GM12878 (cell line): ENCODE data around the gene CHMP4B. TPM values are rescaled to one million over a fixed set of nuclear protein-coding genes. Genes with fewer than 3 reads are reported as not detected.

ENCODE experiments used
- ATAC-seq: fragments of 200-7000 bp; cut with Tn5 transposase; 3 replicates; pipeline ENCODE4 v1.9.1; 2020; ENCODE audit warnings: mild to moderate bottlenecking, moderate library complexity
- BruUV-seq: library from RNA; stranded (reverse); fragments of 400-500 nt; replicated peaks from 2 replicates; lab custom pipeline; 2021; lab: Mats Ljungman, UMichigan
- CTCF ChIA-PET: fragments of 300-600 bp; sonication (Branson Sonifier 250); formaldehyde crosslinking; extraction: SDS; loops from one replicate; lab custom pipeline; 2021; ENCODE audit warnings: inconsistent platforms; lab: Yijun Ruan, JAX
- POLR2A ChIA-PET: fragments of 350-600 bp; formaldehyde crosslinking; extraction: SDS; loops from one replicate; lab custom pipeline; 2021; ENCODE audit warnings: inconsistent platforms; lab: Charles Lee
- RAD21 ChIA-PET: fragments of 300-600 bp; sonication (Branson Sonifier 250); formaldehyde crosslinking; loops from one replicate; lab custom pipeline; 2023; ENCODE audit warnings: antibody characterized with exemption; ENCODE audit not compliant: unreplicated experiment; lab: Charles Lee
- SMC1A ChIA-PET: fragments of 300-600 bp; sonication (Branson Sonifier 250); formaldehyde crosslinking; loops from one replicate; lab custom pipeline; 2023; ENCODE audit not compliant: unreplicated experiment, uncharacterized antibody; lab: Charles Lee
- DNase-seq: peaks from one replicate; pipeline ENCODE4 v3.0.0-alpha.2; 2011; ENCODE audit warnings: low read depth, low spot score
- FAIRE-seq: peaks from 3 replicates; lab custom pipeline; 2011; peaks lifted over from hg19 to GRCh38; lab: Jason Lieb, UNC
- H2AFZ ChIP-seq: 2 replicates; pipeline ENCODE4 v1.6.0; 2011; ENCODE audit warnings: low read depth, low read length, control low read depth; ENCODE audit not compliant: control insufficient read depth
- H3K27ac ChIP-seq: 2 replicates; pipeline ENCODE4 v1.5.1; 2011; ENCODE audit warnings: control low read depth; ENCODE audit not compliant: control insufficient read depth, insufficient read depth
- H3K27me3 ChIP-seq, 2 experiments: replicated peaks in 1 of 2; 2 replicates each; pipeline versions ENCODE4 v1.6.0 to v1.6.1; 2011; ENCODE audit warnings: low read length in 1 of 2; ENCODE audit not compliant: control insufficient read depth in 2 of 2, insufficient read depth in 2 of 2
- H3K36me3 ChIP-seq, 2 experiments: 2 replicates each; pipeline ENCODE4 v1.5.1; 2011; ENCODE audit warnings: low read length in 1 of 2; ENCODE audit not compliant: control insufficient read depth in 2 of 2, insufficient read depth in 2 of 2
- H3K4me1 ChIP-seq: 2 replicates; pipeline ENCODE4 v1.6.1; 2011; ENCODE audit warnings: mild to moderate bottlenecking, low read length, moderate library complexity, mixed read lengths; ENCODE audit not compliant: control insufficient read depth, insufficient read depth
- H3K4me2 ChIP-seq: 2 replicates; pipeline ENCODE4 v1.6.0; 2011; ENCODE audit warnings: control low read depth; ENCODE audit not compliant: control insufficient read depth, insufficient read depth
- H3K4me3 ChIP-seq: fragments of 200-600 bp; sonication (generic); 2 replicates; pipeline ENCODE4 v1.5.1; 2016
- H3K79me2 ChIP-seq: 2 replicates; pipeline ENCODE4 v1.6.0; 2011; ENCODE audit warnings: low read length; ENCODE audit not compliant: control insufficient read depth, insufficient read depth
- H3K9ac ChIP-seq: 2 replicates; pipeline ENCODE4 v1.8.0; 2011; ENCODE audit warnings: low read length, control low read depth, mixed read lengths; ENCODE audit not compliant: control insufficient read depth, insufficient read depth
- H3K9me3 ChIP-seq: replicated peaks from 3 replicates; pipeline ENCODE4 v1.5.1; 2011; ENCODE audit warnings: mild to moderate bottlenecking, low read length; ENCODE audit not compliant: control insufficient read depth, insufficient read depth
- H4K20me1 ChIP-seq: 2 replicates; pipeline ENCODE4 v1.6.0; 2011; ENCODE audit not compliant: control insufficient read depth, insufficient read depth
- CREM ChIP-seq: IDR thresholded peaks from 2 replicates; pipeline ENCODE4 v1.6.1; 2014; ENCODE audit warnings: antibody characterized with exemption, low read depth
- DPF2 ChIP-seq: fragments of 450-650 bp; IDR thresholded peaks from 2 replicates; pipeline ENCODE4 v1.6.1; 2017; ENCODE audit warnings: mild to moderate bottlenecking
- KLF5 ChIP-seq: fragments of 450-650 bp; IDR thresholded peaks from 2 replicates; pipeline ENCODE4 v1.6.1; 2014; ENCODE audit warnings: mild to moderate bottlenecking; ENCODE audit not compliant: partially characterized antibody
- NFIC ChIP-seq: IDR thresholded peaks from 2 replicates; pipeline ENCODE4 v1.6.1; 2012; ENCODE audit warnings: low read depth, mild to moderate bottlenecking, inconsistent platforms, low read length, moderate library complexity
- SIX5 ChIP-seq: IDR thresholded peaks from 2 replicates; pipeline ENCODE4 v1.6.1; 2011; ENCODE audit warnings: mild to moderate bottlenecking, low read depth, low read length, moderate library complexity; ENCODE audit not compliant: severe bottlenecking
- WGBS: methylation state at CpG from one replicate; pipeline ENCODE4 v1.1.6; 2016; ENCODE audit warnings: low lambda C conversion rate; ENCODE audit not compliant: insufficient replicate concordance, insufficient coverage; ENCODE audit errors: missing lambda C conversion rate; 5-methylcytosine and 5-hydroxymethylcytosine counted together
- in situ Hi-C: fragments of 300-500 bp; cut with MboI; formaldehyde crosslinking; loops from 9 replicates; pipeline ENCODE4 v1.14.3; 2018; ENCODE audit warnings: mixed read lengths
- intact Hi-C: fragments of 100-400 bp; cut with micrococcal nuclease; formaldehyde crosslinking; loops from one replicate; pipeline ENCODE4 v1.14.2; 2022; ENCODE audit not compliant: unreplicated experiment
- polyA plus RNA-seq, 11 experiments: library from polyadenylated mRNA; depleted of rRNA in 4 of 11; unstranded in 6 of 11; stranded (reverse) in 5 of 11; fragments of >200 nt; fragmentation: Nextera tagmentation in 4 of 11; fragmentation: Illumina TruSeq in 1 of 11; extraction: Ambion mirVana in 4 of 11; extraction: Trizol in 1 of 11; gene quantifications; 1 replicate in 1 of 11; 2 replicates in 10 of 11; pipeline versions ENCODE4 v1.2.1 to v1.2.3, GENCODE V29; 2011 to 2016; ENCODE audit warnings: inconsistent platforms in 2 of 11, missing spikeins in 2 of 11, low read depth in 1 of 11
- total RNA-seq, 4 experiments: library from RNA; depleted of rRNA in 3 of 4; stranded (reverse); fragments of >200 nt in 3 of 4; fragmentation: Illumina TruSeq in 1 of 4; extraction: Trizol in 1 of 4; gene quantifications; 2 replicates each; pipeline versions ENCODE4 v1.2.1 to v1.2.3, GENCODE V29; 2013 to 2021
- TF ChIP-seq, protein P1 (sequence below): fragments of 450-650 bp; IDR thresholded peaks from 2 replicates; pipeline ENCODE4 v1.6.1; 2017; ENCODE audit warnings: low read depth, mild to moderate bottlenecking, moderate library complexity
- TF ChIP-seq, protein P2 (sequence below): fragments of 450-650 bp; IDR thresholded peaks from 2 replicates; pipeline ENCODE4 v1.6.1; 2016; ENCODE audit warnings: mild to moderate bottlenecking
- TF ChIP-seq, protein P3 (sequence below): IDR thresholded peaks from 2 replicates; pipeline ENCODE4 v1.6.1; 2011; ENCODE audit warnings: low read depth, low read length, improper control_type of control experiment, borderline replicate concordance

CHMP4B gene
- total and polyA plus RNA-seq, 10 of the 15 experiments (the other 5 are each of a cell fraction or from before 2014, with no cell fraction given): 4.2 to 118 (median 49.6) TPM

DNA sequence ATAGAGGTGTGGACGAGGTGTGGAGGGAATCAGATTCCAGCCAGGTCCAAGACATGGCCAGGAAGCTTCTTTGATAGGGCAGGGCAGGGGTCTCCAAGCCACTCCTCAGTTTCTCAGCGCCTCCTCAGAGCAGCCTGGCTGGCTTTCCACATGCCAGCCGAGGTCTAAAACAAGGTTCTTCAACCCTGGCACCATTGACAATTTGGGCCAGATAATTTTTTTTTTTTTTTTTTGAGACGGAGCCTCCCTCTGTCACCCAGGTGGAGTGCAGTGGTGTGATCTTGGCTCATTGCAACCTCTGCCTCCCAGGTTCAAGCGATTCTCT, 21.3 kb upstream of the CHMP4B start:
- no peak for DNase-seq
- H3K4me3 ChIP-seq: no peak overlapping the region
- CTCF ChIA-PET: interaction anchor here (0.6 to 1.0 kb wide), 3 partner anchors 22 to 69 kb away, joined by 3 to 4 read pairs (median 3); no protein-coding TSS in a partner anchor
- no peaks in the 10 kb centered on the region for H3K9me3 ChIP-seq
- intact Hi-C loops (loop anchor here (5.0 kb wide), 1 partner anchor 337 kb away; no protein-coding TSS in a partner anchor), in situ Hi-C loops (no loop called here)
- no peak overlapping the region for H3K27ac ChIP-seq
- 78% methylated on average over 5 of the region's 5 CpGs for WGBS
- BruUV-seq: no TSS peak
- H3K27me3 ChIP-seq: no peaks in the 10 kb centered on the region
- H4K20me1 ChIP-seq: no peaks in the 10 kb centered on the region
- H3K4me2 ChIP-seq: no peak overlapping the region
- POLR2A ChIA-PET: no interaction called here
- H3K4me1 ChIP-seq: peaks cover 10% of the 10 kb centered on the region
- TF ChIP-seq, protein P1, sequence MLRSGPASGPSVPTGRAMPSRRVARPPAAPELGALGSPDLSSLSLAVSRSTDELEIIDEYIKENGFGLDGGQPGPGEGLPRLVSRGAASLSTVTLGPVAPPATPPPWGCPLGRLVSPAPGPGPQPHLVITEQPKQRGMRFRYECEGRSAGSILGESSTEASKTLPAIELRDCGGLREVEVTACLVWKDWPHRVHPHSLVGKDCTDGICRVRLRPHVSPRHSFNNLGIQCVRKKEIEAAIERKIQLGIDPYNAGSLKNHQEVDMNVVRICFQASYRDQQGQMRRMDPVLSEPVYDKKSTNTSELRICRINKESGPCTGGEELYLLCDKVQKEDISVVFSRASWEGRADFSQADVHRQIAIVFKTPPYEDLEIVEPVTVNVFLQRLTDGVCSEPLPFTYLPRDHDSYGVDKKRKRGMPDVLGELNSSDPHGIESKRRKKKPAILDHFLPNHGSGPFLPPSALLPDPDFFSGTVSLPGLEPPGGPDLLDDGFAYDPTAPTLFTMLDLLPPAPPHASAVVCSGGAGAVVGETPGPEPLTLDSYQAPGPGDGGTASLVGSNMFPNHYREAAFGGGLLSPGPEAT: no peak
- TF ChIP-seq, protein P2, sequence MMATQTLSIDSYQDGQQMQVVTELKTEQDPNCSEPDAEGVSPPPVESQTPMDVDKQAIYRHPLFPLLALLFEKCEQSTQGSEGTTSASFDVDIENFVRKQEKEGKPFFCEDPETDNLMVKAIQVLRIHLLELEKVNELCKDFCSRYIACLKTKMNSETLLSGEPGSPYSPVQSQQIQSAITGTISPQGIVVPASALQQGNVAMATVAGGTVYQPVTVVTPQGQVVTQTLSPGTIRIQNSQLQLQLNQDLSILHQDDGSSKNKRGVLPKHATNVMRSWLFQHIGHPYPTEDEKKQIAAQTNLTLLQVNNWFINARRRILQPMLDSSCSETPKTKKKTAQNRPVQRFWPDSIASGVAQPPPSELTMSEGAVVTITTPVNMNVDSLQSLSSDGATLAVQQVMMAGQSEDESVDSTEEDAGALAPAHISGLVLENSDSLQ: no peak
- TF ChIP-seq CREM: no peak
- no peak for TF ChIP-seq NFIC
- TF ChIP-seq DPF2: no peak
- no peak for TF ChIP-seq SIX5
- no peak for TF ChIP-seq KLF5
- TF ChIP-seq, protein P3, sequence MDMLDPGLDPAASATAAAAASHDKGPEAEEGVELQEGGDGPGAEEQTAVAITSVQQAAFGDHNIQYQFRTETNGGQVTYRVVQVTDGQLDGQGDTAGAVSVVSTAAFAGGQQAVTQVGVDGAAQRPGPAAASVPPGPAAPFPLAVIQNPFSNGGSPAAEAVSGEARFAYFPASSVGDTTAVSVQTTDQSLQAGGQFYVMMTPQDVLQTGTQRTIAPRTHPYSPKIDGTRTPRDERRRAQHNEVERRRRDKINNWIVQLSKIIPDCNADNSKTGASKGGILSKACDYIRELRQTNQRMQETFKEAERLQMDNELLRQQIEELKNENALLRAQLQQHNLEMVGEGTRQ: no peak
- H3K79me2 ChIP-seq: no peaks in the 10 kb centered on the region
- no peak for ATAC-seq
- SMC1A ChIA-PET: interaction anchor here (0.5 kb wide), 1 partner anchor 313 kb away, joined by 3 read pairs; no protein-coding TSS in a partner anchor
- H3K9ac ChIP-seq: no peak overlapping the region
- H2AFZ ChIP-seq: no peak overlapping the region
- no peak for FAIRE-seq
- RAD21 ChIA-PET: interaction anchor here (0.6 kb wide), 1 partner anchor 26 kb away, joined by 4 read pairs; no protein-coding TSS in a partner anchor
- H3K36me3 ChIP-seq: no peaks in the 10 kb centered on the region
